Stimulated activated CD8-positive, alpha-beta memory T cell treated with anti-CD3 and anti-CD28 coated beads, Interleukin-4, amount 100 ng/mL, for 24 hours (primary cell): Measurements from ENCODE around the gene ZNRF1.

Source experiments
- DNase-seq: peaks from one replicate; pipeline ENCODE4 v3.0.0-alpha.2; 2020; ENCODE audit warnings: low read depth

Gene ZNRF1

GRCh38 chr16:75099738-75100602 lies 101.1 kb downstream of the ZNRF1 start:
- peak; percentile 22 for DNase-seq

GRCh38 chr16:75100603-75100990 lies 101.8 kb downstream of the ZNRF1 start:
- no peak for DNase-seq

- DNase-seq = no peak
Measured at GRCh38 chr16:75101635-75102034, 102.8 kb downstream of the ZNRF1 start.

- no peak for DNase-seq
Measured at GRCh38 chr16:75102595-75102994, 103.8 kb downstream of the ZNRF1 start.

GRCh38 chr16:75103994-75104393 lies 105.2 kb downstream of the ZNRF1 start:
- DNase-seq = no peak

GRCh38 chr16:75104836-75105235 lies 106.0 kb downstream of the ZNRF1 start:
- DNase-seq = no peak

GRCh38 chr16:75105306-75106061 lies 106.7 kb downstream of the ZNRF1 start:
- no peak for DNase-seq

- no peak for DNase-seq
Measured at GRCh38 chr16:75106351-75107274, 107.8 kb downstream of the ZNRF1 start.

- no peak for DNase-seq
Measured at GRCh38 chr16:75107505-75107904, 108.7 kb downstream of the ZNRF1 start.

GRCh38 chr16:75108792-75109731 lies 110.2 kb downstream of the ZNRF1 start:
- DNase-seq = peak; percentile 54

GRCh38 chr16:75109732-75110243 lies 111.0 kb downstream of the ZNRF1 start:
- no peak for DNase-seq

GRCh38 chr16:75110637-75111513 lies 112.1 kb downstream of the ZNRF1 start:
- DNase-seq = peak; percentile 70

- no peak for DNase-seq
Measured at GRCh38 chr16:75111514-75111940, 112.7 kb downstream of the ZNRF1 start.

- DNase-seq = no peak
Measured at GRCh38 chr16:75111961-75112733, 113.3 kb downstream of the ZNRF1 start.

GRCh38 chr16:75112734-75113491 lies 114.1 kb downstream of the ZNRF1 start:
- DNase-seq = no peak

- DNase-seq = no peak
Measured at GRCh38 chr16:75113541-75114121, 114.8 kb downstream of the ZNRF1 start.

- DNase-seq = no peak
Measured at GRCh38 chr16:75114179-75114945, 115.5 kb downstream of the ZNRF1 start.
